ENCODE measurements around the gene TMEFF1.

The TMEFF1 gene

DNA sequence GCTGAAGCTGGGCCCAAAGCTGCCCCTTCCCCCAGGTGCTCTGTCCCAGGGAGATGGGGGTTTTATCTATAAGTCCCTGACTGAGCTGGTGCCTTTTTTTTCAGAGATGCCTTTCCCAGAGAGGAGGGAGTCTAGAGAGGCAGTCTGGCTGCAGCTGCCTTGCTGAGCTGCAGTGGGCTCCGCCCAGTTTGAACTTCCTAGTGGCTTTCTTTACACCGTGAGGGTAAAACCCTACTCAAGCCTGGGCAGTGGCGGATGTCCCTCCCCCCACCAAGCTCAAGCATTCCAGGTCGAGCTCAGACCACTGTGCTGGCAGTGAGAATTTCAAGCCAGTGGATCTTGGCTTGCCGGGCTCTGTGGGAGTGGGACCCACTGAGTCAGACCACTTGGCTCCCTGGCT is 146.2 kb downstream of the TMEFF1 start:
- DNase-seq (ENCODE audit: low spot score) = no peak

DNA sequence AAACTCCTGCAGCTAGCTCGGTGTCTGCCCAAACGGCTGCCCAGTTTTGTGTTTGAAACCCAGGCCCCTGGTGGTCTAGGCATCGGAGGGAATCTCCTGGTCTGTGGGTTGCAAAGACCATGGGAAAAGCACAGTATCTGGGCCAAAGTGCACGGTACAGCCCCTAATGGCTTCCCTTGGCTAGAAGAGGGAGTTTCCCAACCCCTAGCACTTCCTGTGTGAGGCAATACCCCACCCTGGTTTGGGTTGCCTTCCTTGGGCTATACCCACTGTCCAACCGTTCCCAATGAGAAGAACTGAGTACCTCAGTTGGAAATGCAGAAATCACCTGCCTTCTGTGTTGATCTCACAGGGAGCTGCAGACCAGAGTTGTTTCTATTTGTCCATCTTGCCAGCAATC is 146.7 kb downstream of the TMEFF1 start:
- DNase-seq (ENCODE audit: low spot score) = no peak

DNA sequence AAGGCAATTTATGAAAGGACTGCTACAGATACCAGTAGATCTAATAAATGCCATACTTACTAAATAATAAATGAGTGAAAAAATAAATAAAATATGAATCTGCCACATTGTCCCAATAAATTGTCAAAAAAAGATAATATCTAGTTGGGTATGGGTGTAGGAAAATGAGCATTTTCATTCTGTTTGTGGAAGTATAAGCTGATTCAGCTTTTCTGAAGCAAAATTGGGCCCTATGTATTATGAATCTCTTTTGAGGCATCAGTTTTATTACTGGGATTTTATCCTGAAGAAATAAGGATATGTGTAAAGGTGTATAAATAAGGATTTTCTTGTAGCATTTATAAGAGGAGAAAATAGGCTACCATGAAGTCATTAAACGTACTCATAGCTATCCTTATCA is 151.0 kb downstream of the TMEFF1 start:
- DNase-seq (ENCODE audit: low spot score) = no peak

DNA sequence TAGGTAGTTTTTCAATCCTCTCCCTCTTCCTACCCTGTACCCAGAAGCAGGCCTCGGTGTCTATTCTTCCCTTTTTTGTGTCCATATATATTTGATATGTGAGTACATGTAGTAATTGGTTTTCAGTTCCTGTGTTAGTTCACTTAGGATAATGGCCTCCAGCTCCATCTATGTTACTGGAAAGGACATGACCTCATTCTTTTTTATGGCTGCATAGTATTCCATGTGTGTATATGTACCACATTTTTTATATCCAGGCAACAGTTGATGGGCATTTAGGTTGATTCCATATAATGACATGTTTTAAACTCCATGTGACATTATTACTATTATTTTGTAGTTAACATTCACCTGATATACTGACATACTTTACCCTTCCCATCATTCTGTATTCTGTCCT is 154.0 kb downstream of the TMEFF1 start:
- DNase-seq (ENCODE audit: low spot score) = no peak

Data from kidney capillary endothelial cell (primary cell).